CD4-positive, alpha-beta T cell treated with Interleukin-17A for 1 hour (primary cell): ENCODE measurements around the gene PTPRCAP.
"Not testable (repeated sequence)": the region's sequence is repeated elsewhere in the genome, so short reads cannot be mapped to it uniquely, and the experiment has no call there.

Source experiments
- DNase-seq: peaks from one replicate; pipeline ENCODE4 v3.0.0-alpha.2; 2020

The PTPRCAP gene

DNA sequence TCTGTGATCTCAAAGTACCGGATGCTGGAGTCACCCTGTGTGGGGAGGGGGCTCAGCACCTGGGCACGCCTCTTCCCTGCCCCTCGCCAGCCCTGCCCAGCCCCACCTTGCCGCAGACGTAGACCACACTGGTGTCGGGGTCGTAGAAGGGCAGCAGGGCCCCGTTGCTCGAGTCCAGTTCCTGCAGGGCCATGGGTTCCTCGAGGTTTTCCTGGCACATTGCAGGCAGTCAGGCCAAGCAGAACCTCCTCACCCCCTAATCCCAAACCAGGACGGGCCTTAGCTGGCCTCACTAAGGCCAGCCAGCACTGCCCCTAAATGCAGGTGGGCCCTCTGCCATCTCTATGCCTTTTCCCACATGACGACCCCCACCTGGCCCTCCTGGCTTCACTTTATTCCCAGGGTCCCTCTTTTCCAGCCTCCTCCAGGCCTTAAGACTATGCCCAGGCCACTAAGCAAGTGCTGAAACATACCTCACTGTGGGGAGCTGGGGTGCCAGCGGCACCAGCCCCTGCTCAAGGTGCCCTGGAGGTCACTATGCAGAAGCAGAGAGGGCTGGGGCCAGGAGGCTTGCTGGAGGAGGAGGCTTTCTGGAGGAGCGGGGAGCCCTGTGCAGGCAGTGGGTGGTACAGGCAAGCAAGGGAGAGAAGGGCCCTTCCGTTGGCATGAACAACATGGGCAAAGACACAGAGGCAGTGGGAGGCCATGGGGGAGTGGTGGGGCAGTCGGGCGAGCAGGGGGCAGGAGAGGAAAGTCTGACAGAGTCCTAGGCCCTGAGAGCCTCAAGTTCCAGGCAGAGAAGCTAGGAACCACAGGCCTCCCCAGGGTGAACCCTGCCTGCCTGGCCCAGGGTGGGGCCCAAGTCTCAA lies 3.0 kb upstream of the PTPRCAP start:
- peak; percentile 39 for DNase-seq

GRCh38 chr11:67439321-67440228 lies 2.1 kb upstream of the PTPRCAP start:
- peak; percentile 39 for DNase-seq

- DNase-seq = peak; percentile 79
These were observed 848 bp upstream of the PTPRCAP start for GRCh38 chr11:67438158-67438902.

GRCh38 chr11:67437809-67438157 lies 301 bp upstream of the PTPRCAP start:
- DNase-seq = no peak

DNA sequence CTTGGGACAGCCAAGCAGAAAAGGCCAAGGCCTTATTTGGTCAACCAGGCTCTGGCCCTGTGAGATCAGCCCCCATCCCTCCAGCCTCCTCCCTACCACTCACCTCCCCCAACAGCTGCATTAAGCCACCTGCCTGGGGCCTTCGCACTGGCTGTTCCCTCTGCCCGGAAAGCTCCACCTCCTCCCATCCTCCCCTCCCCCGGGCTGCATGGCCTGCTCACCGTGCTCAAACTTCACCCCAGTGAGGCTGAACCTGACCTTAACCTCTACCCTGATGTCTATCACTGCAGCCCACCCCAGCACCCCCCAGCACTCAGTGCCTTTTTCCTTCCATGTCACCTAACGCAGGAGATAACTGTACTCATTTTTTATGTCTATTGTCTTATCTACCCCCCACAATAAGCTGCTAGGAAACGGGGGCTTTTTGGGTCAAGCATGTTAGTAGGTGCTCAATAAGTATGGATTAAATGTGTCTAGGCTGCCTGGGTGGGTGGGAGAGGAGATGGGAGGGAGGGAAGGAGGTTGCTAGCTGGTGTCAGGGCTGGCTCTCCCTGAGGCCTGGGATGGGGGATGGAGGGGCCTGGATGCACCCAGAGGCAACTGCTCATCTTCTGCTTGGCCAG lies 912 bp downstream of the PTPRCAP start:
- DNase-seq = peak; percentile 67

- DNase-seq = no peak
These were observed 1.6 kb downstream of the PTPRCAP start for GRCh38 chr11:67435727-67436458.

DNA sequence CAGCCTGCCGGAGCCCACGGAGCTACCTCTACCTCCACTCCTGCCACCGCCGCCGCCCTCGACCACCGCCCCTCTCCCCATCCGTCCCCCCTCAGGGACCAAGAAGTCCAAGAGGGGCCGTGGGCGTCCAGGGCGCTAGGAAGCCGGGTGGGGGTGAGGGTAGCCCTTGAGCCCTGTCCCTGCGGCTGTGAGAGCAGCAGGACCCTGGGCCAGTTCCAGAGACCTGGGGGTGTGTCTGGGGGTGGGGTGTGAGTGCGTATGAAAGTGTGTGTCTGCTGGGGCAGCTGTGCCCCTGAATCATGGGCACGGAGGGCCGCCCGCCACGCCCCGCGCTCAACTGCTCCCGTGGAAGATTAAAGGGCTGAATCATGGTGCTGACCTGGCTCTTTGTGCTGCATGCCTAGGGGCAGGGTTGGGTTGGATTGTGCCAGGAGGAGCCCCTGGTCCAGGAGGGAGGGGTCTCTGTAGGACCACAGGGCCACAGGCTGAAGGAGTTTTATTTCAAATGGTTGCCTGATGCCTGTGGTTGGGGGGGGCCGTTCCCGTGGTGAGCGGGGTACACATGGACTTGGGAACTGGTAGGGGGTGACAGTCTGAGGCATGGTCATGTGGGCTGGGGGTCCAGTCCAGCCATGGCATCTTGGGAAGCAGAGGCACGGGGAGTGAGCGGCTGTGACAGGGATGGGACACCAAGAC lies 2.3 kb downstream of the PTPRCAP start:
- DNase-seq = peak; percentile 19

DNA sequence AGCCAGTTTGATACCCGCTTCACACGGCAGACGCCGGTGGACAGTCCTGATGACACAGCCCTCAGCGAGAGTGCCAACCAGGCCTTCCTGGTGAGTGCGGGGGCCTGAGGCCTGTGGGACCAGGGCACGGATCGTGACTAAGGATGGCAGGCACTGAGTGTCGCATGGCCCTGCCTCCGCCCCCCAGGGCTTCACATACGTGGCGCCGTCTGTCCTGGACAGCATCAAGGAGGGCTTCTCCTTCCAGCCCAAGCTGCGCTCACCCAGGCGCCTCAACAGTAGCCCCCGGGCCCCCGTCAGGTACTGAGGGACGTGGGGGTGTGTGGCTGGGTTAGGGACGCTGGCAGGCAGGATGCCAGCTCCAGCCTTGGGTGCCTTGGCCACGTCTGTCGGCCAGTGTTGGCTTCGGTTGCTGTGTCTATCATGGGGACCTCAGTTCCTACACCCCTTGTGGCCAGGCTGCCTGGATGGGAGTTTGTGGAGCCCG lies 3.0 kb downstream of the PTPRCAP start:
- peak; percentile 26 for DNase-seq

GRCh38 chr11:67433536-67434394 lies 3.7 kb downstream of the PTPRCAP start:
- DNase-seq = peak; percentile 39

GRCh38 chr11:67432655-67433349 lies 4.7 kb downstream of the PTPRCAP start:
- DNase-seq = no peak

DNA sequence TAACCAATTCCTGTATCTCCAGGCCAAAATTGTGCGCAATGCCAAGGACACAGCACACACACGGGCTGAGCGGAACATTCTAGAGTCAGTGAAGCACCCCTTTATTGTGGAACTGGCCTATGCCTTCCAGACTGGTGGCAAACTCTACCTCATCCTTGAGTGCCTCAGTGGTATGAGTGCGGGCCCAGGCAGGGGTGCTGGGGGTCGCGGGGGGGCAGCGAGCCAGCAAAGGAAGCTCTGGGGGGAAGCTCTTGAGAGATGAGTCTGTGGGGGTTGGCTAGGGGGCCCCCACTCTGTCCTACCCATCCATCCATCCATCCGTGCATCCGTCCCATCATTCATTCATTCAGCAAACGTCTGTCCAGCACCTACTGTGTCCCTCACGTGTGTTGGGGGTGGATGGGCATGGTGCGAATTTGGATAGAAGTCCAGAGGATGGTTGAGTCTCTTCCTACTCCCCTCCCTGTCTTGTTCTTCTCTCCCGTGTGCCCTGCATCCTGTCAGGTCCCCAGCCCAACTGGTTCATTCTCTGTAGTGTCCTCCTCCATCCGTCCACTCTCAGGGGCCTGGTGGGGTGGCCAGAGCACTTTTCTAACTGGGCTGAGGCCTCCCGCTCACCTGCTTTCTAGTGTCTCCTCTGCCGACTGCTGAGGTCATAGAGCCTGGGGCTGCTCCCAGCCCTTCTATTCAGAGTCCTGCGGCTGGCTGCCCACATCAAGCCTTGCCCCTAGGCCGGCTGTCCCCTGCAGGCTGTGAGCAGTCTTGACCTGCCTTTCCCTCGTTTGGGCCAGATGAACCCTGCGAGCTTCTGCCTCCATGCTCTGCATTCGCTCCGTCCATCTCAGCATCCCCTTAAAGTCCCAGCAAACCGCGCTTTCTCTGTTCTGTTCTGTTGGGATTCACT lies 5.9 kb downstream of the PTPRCAP start:
- no peak for DNase-seq

DNA sequence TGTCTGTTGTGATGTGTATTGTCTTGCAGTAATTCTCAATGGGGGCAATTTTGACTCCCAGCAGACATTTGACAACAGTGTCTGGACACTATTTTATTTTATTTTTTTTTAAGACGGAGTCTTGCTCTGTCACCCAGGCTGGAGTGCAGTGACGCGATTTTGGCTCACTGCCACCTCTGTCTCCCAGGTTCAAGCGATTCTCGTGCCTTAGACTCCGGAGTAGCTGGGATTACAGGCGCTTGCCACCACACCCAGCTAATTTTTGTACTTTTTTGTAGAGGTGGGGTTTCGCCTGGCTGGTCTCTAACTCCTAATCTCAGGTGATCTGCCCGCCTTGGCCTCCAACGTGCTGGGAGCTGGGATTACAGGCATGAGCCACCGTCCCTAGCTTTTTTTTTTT lies 7.8 kb downstream of the PTPRCAP start:
- no peak for DNase-seq

DNA sequence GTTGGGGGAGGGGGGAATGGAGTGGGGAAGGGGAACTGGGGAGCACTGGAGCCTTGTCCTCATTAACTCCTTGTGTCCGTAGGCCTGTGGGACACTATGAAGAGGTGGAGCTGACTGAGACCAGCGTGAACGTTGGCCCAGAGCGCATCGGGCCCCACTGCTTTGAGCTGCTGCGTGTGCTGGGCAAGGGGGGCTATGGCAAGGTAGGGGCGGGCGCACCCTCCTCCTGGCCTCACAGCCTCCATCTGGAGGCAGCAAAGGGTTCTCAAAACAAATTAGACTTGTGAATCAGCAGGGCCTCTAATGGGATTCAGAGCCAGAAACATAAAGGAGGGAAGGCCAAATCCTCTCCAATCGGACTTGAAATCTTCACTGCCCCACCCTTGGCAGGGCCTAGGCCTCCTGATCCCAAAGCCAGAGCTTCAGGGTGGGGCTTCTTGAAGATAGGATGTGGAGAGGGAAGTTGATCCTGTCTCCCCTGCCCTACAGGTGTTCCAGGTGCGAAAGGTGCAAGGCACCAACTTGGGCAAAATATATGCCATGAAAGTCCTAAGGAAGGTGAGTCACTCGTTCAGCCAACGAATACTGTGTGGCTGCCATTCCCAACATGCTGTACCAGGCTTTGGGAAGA lies 8.3 kb downstream of the PTPRCAP start:
- no peak for DNase-seq

DNA sequence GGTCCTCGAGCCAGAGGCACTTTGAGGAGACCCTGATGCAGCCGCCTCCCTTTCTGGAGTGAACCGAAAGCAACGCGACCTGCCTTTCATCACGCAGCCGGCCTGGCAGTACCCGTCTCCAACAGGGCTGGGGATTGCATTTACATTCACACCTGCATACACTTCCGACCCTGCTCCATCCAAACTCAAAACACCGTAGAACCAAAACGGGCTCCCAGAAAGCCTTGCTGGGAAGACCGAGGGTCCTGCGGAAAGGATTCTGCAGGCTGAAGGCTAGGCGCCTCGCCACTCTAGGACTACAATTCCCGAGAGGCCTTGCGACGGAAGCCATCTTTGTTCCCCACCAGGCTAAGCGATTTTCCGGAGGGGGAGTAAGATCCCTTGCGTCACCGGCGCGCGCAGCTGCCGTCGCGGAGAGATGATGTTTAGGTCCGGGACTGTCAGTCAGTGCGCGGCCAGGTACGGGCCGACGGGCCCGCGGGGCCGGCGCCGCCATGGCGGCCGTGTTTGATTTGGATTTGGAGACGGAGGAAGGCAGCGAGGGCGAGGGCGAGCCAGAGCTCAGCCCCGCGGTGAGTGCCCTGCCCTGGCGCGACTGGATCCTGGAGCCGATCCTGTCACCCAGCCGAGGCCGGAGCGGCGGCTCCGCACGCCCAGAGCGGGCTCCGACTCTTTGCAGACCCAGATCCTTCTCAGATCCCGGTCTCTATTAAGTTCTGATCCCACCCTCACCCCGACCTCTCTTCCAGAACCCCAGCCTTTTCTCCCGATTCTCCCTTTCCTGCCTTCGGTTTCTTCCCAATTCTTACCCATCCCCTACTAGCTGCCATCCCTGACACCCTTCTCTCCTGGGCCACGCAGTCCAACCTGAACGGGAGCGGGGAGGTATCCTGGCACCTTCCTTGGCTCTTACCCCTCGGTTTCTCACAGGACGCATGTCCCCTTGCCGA lies 9.2 kb downstream of the PTPRCAP start, which contains the start of gene RPS6KB2:
RPS6KB2 (plus strand) TSS at position 443 of the 950 bp plus-strand sequence; CDS start at position 495, 52 bp downstream.
- DNase-seq = peak; percentile 99

GRCh38 chr11:67427364-67427859 lies 10.1 kb downstream of the PTPRCAP start:
- not testable (repeated sequence) for DNase-seq
